Thyroid gland (tissue), 4 donors: ENCODE data around the gene FOXP3.

ENCODE experiments used
- CTCF ChIP-seq, 6 experiments: fragments of 200-600 bp in 3 of 6; fragments of 450-650 bp in 3 of 6; sonication (generic) in 3 of 6; IDR thresholded peaks; one replicate each; pipeline ENCODE4 v1.5.1; 2016 to 2019; ENCODE audit warnings: antibody characterized with exemption in 6 of 6, mild to moderate bottlenecking in 2 of 6, inconsistent platforms in 1 of 6, moderate library complexity in 1 of 6
- POLR2A ChIP-seq, 2 donors: fragments of 450-650 bp; IDR thresholded peaks; one replicate each; pipeline ENCODE4 v1.6.1; 2017; ENCODE audit warnings: antibody characterized with exemption in 2 of 2, mild to moderate bottlenecking in 2 of 2, moderate library complexity in 1 of 2

- no peak for TF ChIP-seq CTCF (IDR thresholded peaks at IDR 0.05)
- TF ChIP-seq POLR2A (IDR thresholded peaks at IDR 0.05), result no peak
Measured at GRCh38 chrX:49270249-49270921, 5.9 kb upstream of the FOXP3 start.
